GM12865 (cell line): ENCODE measurements around the gene WASF2.
A peak's percentile ranks its signal among the peaks of the same experiment; 100 is the strongest.

Experiments used
- DNase-seq: peaks from one replicate; pipeline ENCODE4 v3.0.0; 2010; ENCODE audit warnings: low read depth
- H3K4me3 ChIP-seq: 2 replicates; pipeline ENCODE4 v1.5.1; 2011; ENCODE audit warnings: mild to moderate bottlenecking, low read depth, low read length, control low read depth
- CTCF ChIP-seq: IDR thresholded peaks from 2 replicates; pipeline ENCODE4 v1.5.1; 2011; ENCODE audit warnings: low read length, control low read depth, low read depth, inconsistent platforms; ENCODE audit not compliant: insufficient read depth; ENCODE audit errors: missing control alignments

Gene WASF2

GRCh38 chr1:27377760-27378495 lies 112.0 kb downstream of the WASF2 start:
- TF ChIP-seq CTCF, result no peak
- no peak for DNase-seq
- no peak overlapping the region for H3K4me3 ChIP-seq

GRCh38 chr1:27374362-27375086 lies 115.4 kb downstream of the WASF2 start, which contains the start of gene FCN3:
FCN3 (minus strand) TSS chr1:27374824; CDS start chr1:27374818, 6 bp downstream.
- no peak for TF ChIP-seq CTCF
- no peak within 1 kb of the TSS for H3K4me3 ChIP-seq
- no peak for DNase-seq

GRCh38 chr1:27372808-27373690 lies 116.9 kb downstream of the WASF2 start:
- peak; percentile 20 for TF ChIP-seq CTCF
- no peak for DNase-seq
- no peak overlapping the region for H3K4me3 ChIP-seq

- DNase-seq, result no peak
- no peak for TF ChIP-seq CTCF
- H3K4me3 ChIP-seq, result no peak overlapping the region
These were observed 117.8 kb downstream of the WASF2 start for GRCh38 chr1:27372022-27372807.

GRCh38 chr1:27368869-27369582 lies 120.9 kb downstream of the WASF2 start:
- H3K4me3 ChIP-seq, result no peak overlapping the region
- TF ChIP-seq CTCF, result no peak
- no peak for DNase-seq
